Keratinocyte (primary cell): ENCODE results near the gene CYSTM1. TPM values are rescaled to one million over a fixed set of nuclear protein-coding genes. Genes with fewer than 3 reads are reported as not detected.

Experiments
- DNase-seq: peaks from one replicate; pipeline ENCODE4 v3.0.0-alpha.2; 2011; ENCODE audit warnings: low read depth, missing footprints, low spot score
- FAIRE-seq: peaks from 2 replicates; lab custom pipeline; 2011; peaks lifted over from hg19 to GRCh38; lab: Jason Lieb, UNC
- H2AFZ ChIP-seq: 2 replicates; pipeline ENCODE4 v1.6.0; 2012; ENCODE audit warnings: low read length, control low read depth, inconsistent platforms; ENCODE audit not compliant: control insufficient read depth
- H3K27ac ChIP-seq: 2 replicates; pipeline ENCODE4 v1.5.1; 2011; ENCODE audit warnings: low read length; ENCODE audit not compliant: control insufficient read depth, insufficient read depth
- H3K27me3 ChIP-seq: 3 replicates; pipeline ENCODE4 v1.6.0; 2011; ENCODE audit warnings: low read length; ENCODE audit not compliant: control insufficient read depth, insufficient read depth; ENCODE audit errors: extremely low read depth
- H3K36me3 ChIP-seq, 2 experiments: 2 replicates in 1 of 2; 3 replicates in 1 of 2; pipeline ENCODE4 v1.5.1; 2011; ENCODE audit warnings: low read length in 2 of 2, mild to moderate bottlenecking in 1 of 2; ENCODE audit not compliant: control insufficient read depth in 2 of 2, insufficient read depth in 2 of 2; ENCODE audit errors: extremely low read depth in 1 of 2
- H3K4me1 ChIP-seq: 3 replicates; pipeline ENCODE4 v1.5.1; 2011; ENCODE audit warnings: low read length; ENCODE audit not compliant: control insufficient read depth, insufficient read depth; ENCODE audit errors: extremely low read depth
- H3K4me2 ChIP-seq: 3 replicates; pipeline ENCODE4 v1.6.0; 2011; ENCODE audit warnings: low read depth, low read length; ENCODE audit not compliant: control insufficient read depth, insufficient read depth; ENCODE audit errors: extremely low read depth
- H3K4me3 ChIP-seq, 3 experiments: fragments of 200-600 bp in 1 of 3; sonication (generic) in 1 of 3; 2 replicates in 2 of 3; 3 replicates in 1 of 3; pipeline ENCODE4 v1.5.1; 2011 to 2016; ENCODE audit warnings: low read length in 3 of 3, mild to moderate bottlenecking in 3 of 3, control low read depth in 2 of 3, inconsistent platforms in 1 of 3, low read depth in 1 of 3, mixed read lengths in 1 of 3, mixed run types in 1 of 3, moderate library complexity in 1 of 3; ENCODE audit not compliant: control insufficient read depth in 2 of 3, insufficient read depth in 2 of 3; ENCODE audit errors: extremely low read depth in 1 of 3
- H3K79me2 ChIP-seq: 2 replicates; pipeline ENCODE4 v1.6.0; 2012; ENCODE audit warnings: low read length; ENCODE audit not compliant: control insufficient read depth, insufficient read depth
- H3K9ac ChIP-seq: 3 replicates; pipeline ENCODE4 v1.6.0; 2011; ENCODE audit warnings: low read length; ENCODE audit not compliant: control insufficient read depth, insufficient read depth; ENCODE audit errors: extremely low read depth
- H3K9me1 ChIP-seq: 3 replicates; pipeline ENCODE4 v1.6.0; 2011; ENCODE audit warnings: low read length; ENCODE audit not compliant: control insufficient read depth, insufficient read depth; ENCODE audit errors: extremely low read depth
- H3K9me3 ChIP-seq: 2 replicates; pipeline ENCODE4 v1.5.1; 2012; ENCODE audit warnings: low read depth, low read length; ENCODE audit not compliant: control insufficient read depth
- H4K20me1 ChIP-seq: 3 replicates; pipeline ENCODE4 v1.6.0; 2011; ENCODE audit warnings: low read length; ENCODE audit not compliant: control insufficient read depth, insufficient read depth; ENCODE audit errors: extremely low read depth
- EZH2 ChIP-seq: IDR thresholded peaks from one replicate; pipeline ENCODE4 v1.6.1; 2012; ENCODE audit warnings: inconsistent platforms, mild to moderate bottlenecking, low read length, moderate library complexity
- dilution Hi-C: fragments of 300-500 bp; cut with MboI; formaldehyde crosslinking; loops from one replicate; pipeline ENCODE4 v1.7.0; 2020; ENCODE audit warnings: low sequenced_read_pairs; ENCODE audit not compliant: extremely low pct_ligation_motif_present
- polyA plus RNA-seq, 5 experiments: library from polyadenylated mRNA; depleted of rRNA in 3 of 5; stranded (reverse) in 3 of 5; stranded (forward) in 1 of 5; unstranded in 1 of 5; fragments of >200 nt; gene quantifications; 1 replicate in 1 of 5; 2 replicates in 3 of 5; 3 replicates in 1 of 5; pipeline versions ENCODE4 v1.2.1 to v1.2.3, GENCODE V29; 2011 to 2012; ENCODE audit warnings: missing spikeins in 2 of 5, low read depth in 1 of 5, low replicate concordance in 1 of 5
- TF ChIP-seq, protein P1 (sequence below), 3 experiments: IDR thresholded peaks in 1 of 3; conservative IDR thresholded peaks in 1 of 3; optimal IDR thresholded peaks in 1 of 3; 2 replicates in 2 of 3; 3 replicates in 1 of 3; pipeline versions ENCODE3 to v1.5.1; 2011; ENCODE audit warnings: low read length in 3 of 3, mild to moderate bottlenecking in 3 of 3, moderate library complexity in 2 of 3, control low read depth in 1 of 3, inconsistent platforms in 1 of 3; ENCODE audit not compliant: insufficient read depth in 2 of 3; ENCODE audit errors: extremely low read depth in 1 of 3

CYSTM1 gene
- polyA plus RNA-seq, 1 donor (not counting 4 experiments of a cell fraction or from before 2014, with no cell fraction given): 34.3 TPM

DNA sequence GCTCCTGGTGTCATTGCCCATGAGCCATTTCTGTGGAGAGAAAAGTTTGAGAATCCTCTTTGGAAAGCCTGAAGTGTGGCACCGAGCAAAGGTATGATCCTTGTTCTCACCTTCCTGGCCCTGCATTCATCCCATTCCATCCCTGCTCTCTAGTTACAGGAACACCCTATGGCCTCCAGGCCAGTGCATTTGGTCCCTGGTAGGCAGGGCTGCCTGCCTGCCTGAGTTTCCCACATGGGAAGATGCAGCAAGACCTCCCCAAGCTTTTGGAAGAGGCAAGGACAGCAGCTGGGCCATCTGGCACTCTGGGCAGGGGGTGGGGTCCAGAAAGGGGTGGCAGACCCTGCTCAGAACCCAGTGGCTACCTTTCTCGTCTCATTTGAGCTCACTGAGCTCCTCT, 24.8 kb upstream of the CYSTM1 start:
- Histone ChIP-seq H3K9me3 (no peaks in the 10 kb centered on the region), H3K27ac (no peak overlapping the region), H3K4me1 (peaks cover 11% of the 10 kb centered on the region), H2AFZ (no peak overlapping the region), H3K9me1 (no peaks in the 10 kb centered on the region), H3K4me2 (no peak overlapping the region), H3K4me3 (no peak overlapping the region), H3K9ac (no peak overlapping the region), H3K36me3 (no peaks in the 10 kb centered on the region), H4K20me1 (no peaks in the 10 kb centered on the region), H3K27me3 (no peaks in the 10 kb centered on the region), H3K79me2 (no peaks in the 10 kb centered on the region)
- no peak for FAIRE-seq
- TF ChIP-seq, protein P1, sequence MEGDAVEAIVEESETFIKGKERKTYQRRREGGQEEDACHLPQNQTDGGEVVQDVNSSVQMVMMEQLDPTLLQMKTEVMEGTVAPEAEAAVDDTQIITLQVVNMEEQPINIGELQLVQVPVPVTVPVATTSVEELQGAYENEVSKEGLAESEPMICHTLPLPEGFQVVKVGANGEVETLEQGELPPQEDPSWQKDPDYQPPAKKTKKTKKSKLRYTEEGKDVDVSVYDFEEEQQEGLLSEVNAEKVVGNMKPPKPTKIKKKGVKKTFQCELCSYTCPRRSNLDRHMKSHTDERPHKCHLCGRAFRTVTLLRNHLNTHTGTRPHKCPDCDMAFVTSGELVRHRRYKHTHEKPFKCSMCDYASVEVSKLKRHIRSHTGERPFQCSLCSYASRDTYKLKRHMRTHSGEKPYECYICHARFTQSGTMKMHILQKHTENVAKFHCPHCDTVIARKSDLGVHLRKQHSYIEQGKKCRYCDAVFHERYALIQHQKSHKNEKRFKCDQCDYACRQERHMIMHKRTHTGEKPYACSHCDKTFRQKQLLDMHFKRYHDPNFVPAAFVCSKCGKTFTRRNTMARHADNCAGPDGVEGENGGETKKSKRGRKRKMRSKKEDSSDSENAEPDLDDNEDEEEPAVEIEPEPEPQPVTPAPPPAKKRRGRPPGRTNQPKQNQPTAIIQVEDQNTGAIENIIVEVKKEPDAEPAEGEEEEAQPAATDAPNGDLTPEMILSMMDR (optimal IDR thresholded peaks at IDR 0.05 in 1 of 3, IDR thresholded peaks at IDR 0.05 in 1 of 3, conservative IDR thresholded peaks at IDR 0.05 in 1 of 3; ENCODE audit: extremely low read depth in 1 of 3, insufficient read depth in 2 of 3, low read length in 3 of 3): no peak
- TF ChIP-seq EZH2: no peak
- dilution Hi-C loops: loop anchor here (25.0 kb wide), 1 partner anchor 88 kb away; no protein-coding TSS in a partner anchor
- DNase-seq: no peak

DNA sequence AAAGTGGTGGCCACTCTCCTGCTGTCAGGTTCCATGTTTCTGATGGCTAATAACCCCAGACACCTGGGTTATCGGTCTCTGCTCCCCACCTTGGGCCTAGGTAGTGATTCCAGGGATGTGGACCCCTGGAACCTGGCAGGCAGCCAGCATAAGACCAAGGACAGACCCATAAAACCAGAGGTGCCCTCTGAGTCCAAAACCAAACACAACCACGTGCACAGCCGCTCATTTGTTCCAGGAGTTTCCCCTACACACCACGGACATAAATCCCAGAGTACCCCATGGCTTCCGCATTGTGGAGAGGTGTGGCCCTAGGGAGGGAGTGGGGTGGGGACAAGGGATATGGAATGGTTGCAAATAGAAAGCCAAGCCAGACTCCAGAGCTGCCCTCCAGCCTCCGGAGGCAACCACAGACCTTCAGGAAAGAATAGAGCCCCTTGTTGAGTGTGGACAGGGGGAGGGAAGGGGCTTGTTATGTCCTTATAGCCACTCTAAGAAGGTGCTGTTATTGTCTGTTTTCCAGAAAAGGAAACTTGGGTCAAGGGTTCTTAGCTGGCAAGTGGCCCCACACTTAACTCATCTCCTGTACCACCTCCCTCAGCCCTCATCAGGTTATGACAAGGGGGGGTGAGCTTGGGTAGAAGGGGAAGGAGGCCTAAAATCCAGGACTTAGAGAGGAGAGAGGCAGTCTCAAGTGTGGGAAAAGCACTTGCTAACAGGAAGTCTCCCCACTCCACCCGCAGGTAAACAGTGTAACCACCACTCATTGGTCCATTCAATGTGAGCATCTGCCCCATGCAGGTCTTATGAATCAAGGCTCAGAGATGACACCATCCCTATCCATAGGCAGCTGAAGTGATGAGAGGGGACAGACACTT, 23.6 kb upstream of the CYSTM1 start:
- Histone ChIP-seq H4K20me1 (no peaks in the 10 kb centered on the region), H3K79me2 (no peaks in the 10 kb centered on the region), H3K9me3 (no peaks in the 10 kb centered on the region), H3K9me1 (no peaks in the 10 kb centered on the region), H3K4me2 (no peak overlapping the region), H2AFZ (no peak overlapping the region), H3K27ac (no peak overlapping the region), H3K9ac (no peak overlapping the region), H3K4me3 (no peak overlapping the region), H3K36me3 (no peaks in the 10 kb centered on the region), H3K27me3 (no peaks in the 10 kb centered on the region), H3K4me1 (peaks cover 3% of the 10 kb centered on the region)
- dilution Hi-C loops: loop anchor here (25.0 kb wide), 1 partner anchor 89 kb away; no protein-coding TSS in a partner anchor
- TF ChIP-seq EZH2: no peak
- TF ChIP-seq, protein P1 (optimal IDR thresholded peaks at IDR 0.05 in 1 of 3, IDR thresholded peaks at IDR 0.05 in 1 of 3, conservative IDR thresholded peaks at IDR 0.05 in 1 of 3; ENCODE audit: extremely low read depth in 1 of 3, insufficient read depth in 2 of 3, low read length in 3 of 3): no peak
- DNase-seq (no peak), FAIRE-seq (no peak)
